ENCODE results near the gene MRPL28. TPM values are rescaled to one million over a fixed set of nuclear protein-coding genes. Genes with fewer than 3 reads are reported as not detected.
A peak's percentile ranks its signal among the peaks of the same experiment; 100 is the strongest.
"Not testable (repeated sequence)": the region's sequence is repeated elsewhere in the genome, so short reads cannot be mapped to it uniquely, and the experiment has no call there.

Gene MRPL28
- total RNA-seq, 2 experiments from 2014 or later, result 89.0 to 90.7 TPM

- Mint-ChIP-seq H3K9me3 (ENCODE audit: low read depth) (no peaks in the 10 kb centered on the region), H3K4me1 (peaks cover 63% of the 10 kb centered on the region), H3K27ac (peak overlapping the region; percentile 6), H3K27me3 (peaks cover 2% of the 10 kb centered on the region), H3K4me3 (no peak overlapping the region), H3K36me3 (peaks cover 47% of the 10 kb centered on the region)
- DNase-seq (no peak), ATAC-seq (no peak)
- CTCF ChIA-PET, result interaction anchor here (1.4 kb wide), 1 partner anchor 214 kb away, joined by 3 read pairs; no protein-coding TSS in a partner anchor
Observed at GRCh38 chr16:342455-343213, 27.7 kb downstream of the MRPL28 start.

GRCh38 chr16:341974-342336 is 28.4 kb downstream of the MRPL28 start:
- H3K4me3 Mint-ChIP-seq; H3K27ac Mint-ChIP-seq; H3K27me3 Mint-ChIP-seq; DNase-seq; H3K9me3 Mint-ChIP-seq (ENCODE audit: low read depth); ATAC-seq: not testable (repeated sequence)
- Mint-ChIP-seq H3K4me1 (peaks cover 58% of the 10 kb centered on the region), H3K36me3 (peaks cover 42% of the 10 kb centered on the region)
- CTCF ChIA-PET, result interaction anchor here (1.4 kb wide), 1 partner anchor 213 kb away, joined by 3 read pairs; no protein-coding TSS in a partner anchor

- H3K9me3 Mint-ChIP-seq (ENCODE audit: low read depth); ATAC-seq; H3K27ac Mint-ChIP-seq: not testable (repeated sequence)
Observed at GRCh38 chr16:341095-341973, 29.0 kb downstream of the MRPL28 start.

GRCh38 chr16:340370-341091 is 29.8 kb downstream of the MRPL28 start:
- Mint-ChIP-seq H3K27ac (no peak overlapping the region), H3K9me3 (ENCODE audit: low read depth) (no peaks in the 10 kb centered on the region), H3K27me3 (no peaks in the 10 kb centered on the region), H3K36me3 (peaks cover 29% of the 10 kb centered on the region), H3K4me1 (peaks cover 49% of the 10 kb centered on the region), H3K4me3 (no peak overlapping the region)
- CTCF ChIA-PET, result no interaction called here
- DNase-seq (no peak), ATAC-seq (no peak)

More at GRCh38 chr16:341095-341973, 29.0 kb downstream of the MRPL28 start:
- H3K4me3 Mint-ChIP-seq, H3K27me3 Mint-ChIP-seq, DNase-seq: not testable (repeated sequence)
- CTCF ChIA-PET, result interaction anchor here (1.4 kb wide), 1 partner anchor 212 kb away, joined by 3 read pairs; no protein-coding TSS in a partner anchor
- Mint-ChIP-seq H3K4me1 (peaks cover 55% of the 10 kb centered on the region), H3K36me3 (peaks cover 37% of the 10 kb centered on the region)

GRCh38 chr16:339680-340079 is 30.7 kb downstream of the MRPL28 start:
- CTCF ChIA-PET, result no interaction called here
- Mint-ChIP-seq H3K27ac (peak overlapping the region; percentile 70), H3K36me3 (peaks cover 21% of the 10 kb centered on the region), H3K27me3 (no peaks in the 10 kb centered on the region), H3K4me3 (peak overlapping the region; percentile 33), H3K4me1 (peaks cover 45% of the 10 kb centered on the region), H3K9me3 (ENCODE audit: low read depth) (no peaks in the 10 kb centered on the region)
- peak; percentile 66 for ATAC-seq
- DNase-seq, result no peak

- H3K27me3 Mint-ChIP-seq, result no peaks in the 10 kb centered on the region
- H3K9me3 Mint-ChIP-seq (ENCODE audit: low read depth), result no peaks in the 10 kb centered on the region
- no peak overlapping the region for H3K27ac Mint-ChIP-seq
- DNase-seq (no peak), ATAC-seq (no peak)
- H3K4me3 Mint-ChIP-seq, result no peak overlapping the region
- H3K36me3 Mint-ChIP-seq, result peaks cover 14% of the 10 kb centered on the region
- CTCF ChIA-PET, result no interaction called here
- H3K4me1 Mint-ChIP-seq, result peaks cover 42% of the 10 kb centered on the region
Observed at GRCh38 chr16:337975-338575, 32.3 kb downstream of the MRPL28 start.

GRCh38 chr16:337437-337836 is 32.9 kb downstream of the MRPL28 start:
- Mint-ChIP-seq H3K36me3 (peaks cover 9% of the 10 kb centered on the region), H3K27ac (no peak overlapping the region), H3K4me3 (no peak overlapping the region), H3K9me3 (ENCODE audit: low read depth) (no peaks in the 10 kb centered on the region), H3K27me3 (no peaks in the 10 kb centered on the region), H3K4me1 (peaks cover 36% of the 10 kb centered on the region)
- no peak for DNase-seq
- CTCF ChIA-PET, result interaction anchor here (0.7 to 0.9 kb wide), 2 partner anchors 25 to 241 kb away, joined by 3 to 4 read pairs; no protein-coding TSS in a partner anchor
- ATAC-seq, result no peak

GRCh38 chr16:336269-336668 is 34.1 kb downstream of the MRPL28 start:
- Mint-ChIP-seq H3K4me3 (no peak overlapping the region), H3K36me3 (peaks cover 3% of the 10 kb centered on the region), H3K9me3 (ENCODE audit: low read depth) (no peaks in the 10 kb centered on the region), H3K27me3 (no peaks in the 10 kb centered on the region), H3K27ac (no peak overlapping the region), H3K4me1 (peaks cover 27% of the 10 kb centered on the region)
- DNase-seq (no peak), ATAC-seq (no peak)
- CTCF ChIA-PET, result interaction anchor here (0.9 to 1.1 kb wide), 2 partner anchors 26 to 229 kb away, joined by 3 to 4 read pairs; no protein-coding TSS in a partner anchor

GRCh38 chr16:334861-335632 is 35.3 kb downstream of the MRPL28 start:
- DNase-seq; CTCF ChIA-PET; H3K36me3 Mint-ChIP-seq; H3K4me3 Mint-ChIP-seq; H3K27ac Mint-ChIP-seq; ATAC-seq; H3K27me3 Mint-ChIP-seq; H3K9me3 Mint-ChIP-seq (ENCODE audit: low read depth): not testable (repeated sequence)
- peaks cover 24% of the 10 kb centered on the region for H3K4me1 Mint-ChIP-seq

GRCh38 chr16:334164-334832 is 36.0 kb downstream of the MRPL28 start:
- H3K9me3 Mint-ChIP-seq (ENCODE audit: low read depth); ATAC-seq; DNase-seq; H3K36me3 Mint-ChIP-seq; CTCF ChIA-PET; H3K4me3 Mint-ChIP-seq; H3K27ac Mint-ChIP-seq; H3K27me3 Mint-ChIP-seq: not testable (repeated sequence)
- H3K4me1 Mint-ChIP-seq, result peaks cover 19% of the 10 kb centered on the region

- Mint-ChIP-seq H3K9me3 (ENCODE audit: low read depth) (no peaks in the 10 kb centered on the region), H3K4me1 (peaks cover 15% of the 10 kb centered on the region), H3K4me3 (no peak overlapping the region), H3K27me3 (peaks cover 10% of the 10 kb centered on the region), H3K36me3 (no peaks in the 10 kb centered on the region), H3K27ac (no peak overlapping the region)
- no peak for ATAC-seq
- CTCF ChIA-PET, result interaction anchor here (0.9 kb wide), 1 partner anchor 16 kb away, joined by 3 read pairs; no protein-coding TSS in a partner anchor
- DNase-seq, result no peak
Observed at GRCh38 chr16:333406-334094, 36.8 kb downstream of the MRPL28 start.

Measured in activated CD8-positive, alpha-beta memory T cell treated with anti-CD3 and anti-CD28 coated beads, Interleukin-2, amount 10 ng/mL, durations not matched to agents 7 days and 5 days (primary cell).